ENCODE measurements around the gene SMG6.

DNA sequence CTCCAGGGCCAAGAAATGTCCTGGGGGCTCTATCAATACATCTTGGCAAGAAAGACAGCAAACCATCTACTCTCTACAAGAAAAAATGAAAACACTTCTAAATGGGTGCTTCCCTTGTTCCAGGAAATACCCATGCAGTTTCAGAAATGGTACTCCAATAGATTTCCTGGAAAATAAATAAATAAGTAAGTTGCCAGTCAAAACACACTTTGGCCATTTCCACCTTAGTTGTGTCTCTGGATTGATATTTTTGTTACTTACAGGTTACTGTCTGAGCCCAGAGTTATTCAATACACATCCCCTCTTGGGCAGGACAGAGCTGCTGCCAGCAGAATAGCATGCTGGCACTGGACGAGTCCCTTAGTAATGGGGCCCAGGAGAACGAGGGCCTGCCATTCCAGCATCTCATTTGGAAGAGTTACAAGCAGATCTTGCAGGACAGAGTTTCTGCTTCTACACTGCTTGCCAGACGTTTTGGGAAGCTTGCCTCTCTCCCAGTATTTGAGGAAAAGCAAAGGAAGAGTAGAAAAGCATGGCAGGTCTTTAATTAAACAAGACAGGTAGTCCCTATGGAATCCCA is 100.5 kb downstream of the SMG6 start:
- TF ChIP-seq, protein P1, sequence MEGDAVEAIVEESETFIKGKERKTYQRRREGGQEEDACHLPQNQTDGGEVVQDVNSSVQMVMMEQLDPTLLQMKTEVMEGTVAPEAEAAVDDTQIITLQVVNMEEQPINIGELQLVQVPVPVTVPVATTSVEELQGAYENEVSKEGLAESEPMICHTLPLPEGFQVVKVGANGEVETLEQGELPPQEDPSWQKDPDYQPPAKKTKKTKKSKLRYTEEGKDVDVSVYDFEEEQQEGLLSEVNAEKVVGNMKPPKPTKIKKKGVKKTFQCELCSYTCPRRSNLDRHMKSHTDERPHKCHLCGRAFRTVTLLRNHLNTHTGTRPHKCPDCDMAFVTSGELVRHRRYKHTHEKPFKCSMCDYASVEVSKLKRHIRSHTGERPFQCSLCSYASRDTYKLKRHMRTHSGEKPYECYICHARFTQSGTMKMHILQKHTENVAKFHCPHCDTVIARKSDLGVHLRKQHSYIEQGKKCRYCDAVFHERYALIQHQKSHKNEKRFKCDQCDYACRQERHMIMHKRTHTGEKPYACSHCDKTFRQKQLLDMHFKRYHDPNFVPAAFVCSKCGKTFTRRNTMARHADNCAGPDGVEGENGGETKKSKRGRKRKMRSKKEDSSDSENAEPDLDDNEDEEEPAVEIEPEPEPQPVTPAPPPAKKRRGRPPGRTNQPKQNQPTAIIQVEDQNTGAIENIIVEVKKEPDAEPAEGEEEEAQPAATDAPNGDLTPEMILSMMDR (IDR thresholded peaks at IDR 0.05): no peak
- no peak for TF ChIP-seq POLR2A (IDR thresholded peaks at IDR 0.05)
